Epithelial cell of esophagus (primary cell): Measurements from ENCODE around the gene KIAA0319L.

Experiments
- DNase-seq: peaks from one replicate; pipeline ENCODE4 v3.0.0; 2010; ENCODE audit warnings: low read depth
- H3K4me3 ChIP-seq: 2 replicates; pipeline ENCODE4 v1.5.1; 2011; ENCODE audit warnings: mild to moderate bottlenecking, low read length, control low read depth
- CTCF ChIP-seq: IDR thresholded peaks from 2 replicates; pipeline ENCODE4 v1.5.1; 2011; ENCODE audit warnings: low read depth, mild to moderate bottlenecking, low read length, control low read depth, inconsistent platforms; ENCODE audit not compliant: insufficient read depth; ENCODE audit errors: missing control alignments

Gene KIAA0319L

DNA sequence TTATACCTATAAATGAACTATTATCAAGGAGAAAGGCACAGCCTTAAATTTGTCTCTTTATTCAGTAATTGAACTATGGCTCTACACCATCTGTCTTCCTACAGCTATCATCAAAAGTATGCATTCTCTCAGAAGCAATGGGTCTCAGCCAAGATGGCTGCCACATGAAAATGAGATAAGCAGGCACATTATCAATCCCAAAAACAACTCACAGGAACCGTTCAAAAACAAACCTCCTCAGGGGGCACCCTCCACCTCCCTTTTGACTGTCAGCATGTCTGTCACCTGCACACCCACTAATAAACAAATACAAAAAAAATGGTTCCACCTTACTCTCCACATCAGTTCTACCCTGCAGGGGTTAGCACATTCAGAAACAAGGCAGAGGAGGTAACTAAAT is 23.6 kb downstream of the KIAA0319L start:
- TF ChIP-seq CTCF = no peak
- H3K4me3 ChIP-seq = no peak overlapping the region
- DNase-seq = no peak

GRCh38 chr1:35532497-35533223 is 24.5 kb downstream of the KIAA0319L start:
- H3K4me3 ChIP-seq = no peak overlapping the region
- no peak for DNase-seq
- TF ChIP-seq CTCF = no peak

GRCh38 chr1:35531368-35531767 is 25.8 kb downstream of the KIAA0319L start:
- TF ChIP-seq CTCF = no peak
- DNase-seq = no peak

DNA sequence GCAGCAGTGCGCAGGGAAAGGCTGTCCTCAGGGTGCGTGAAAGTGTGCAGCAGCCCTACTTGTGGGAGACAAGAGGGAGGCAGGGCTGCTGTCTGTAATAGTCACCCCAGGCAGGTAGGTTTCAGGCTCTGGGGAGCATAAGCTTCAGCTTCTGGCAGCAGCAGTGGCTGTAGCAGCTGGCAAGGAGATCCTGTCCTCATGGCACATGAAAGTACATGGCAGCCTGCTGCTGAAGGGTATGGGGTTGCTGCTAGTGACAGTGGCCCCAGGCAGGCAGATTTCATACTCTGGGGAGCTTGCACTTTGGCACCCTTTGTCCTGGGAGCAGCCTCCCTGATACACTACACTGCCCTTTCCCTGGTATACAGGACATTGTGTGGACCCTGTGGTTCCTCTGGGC is 26.3 kb downstream of the KIAA0319L start:
- TF ChIP-seq CTCF = no peak
- no peak for DNase-seq
- H3K4me3 ChIP-seq = no peak overlapping the region

More at GRCh38 chr1:35531368-35531767, 25.8 kb downstream of the KIAA0319L start:
- no peak overlapping the region for H3K4me3 ChIP-seq

- H3K4me3 ChIP-seq = no peak overlapping the region
- DNase-seq = no peak
- TF ChIP-seq CTCF = no peak
Observed at GRCh38 chr1:35530168-35530567, 27.0 kb downstream of the KIAA0319L start.

DNA sequence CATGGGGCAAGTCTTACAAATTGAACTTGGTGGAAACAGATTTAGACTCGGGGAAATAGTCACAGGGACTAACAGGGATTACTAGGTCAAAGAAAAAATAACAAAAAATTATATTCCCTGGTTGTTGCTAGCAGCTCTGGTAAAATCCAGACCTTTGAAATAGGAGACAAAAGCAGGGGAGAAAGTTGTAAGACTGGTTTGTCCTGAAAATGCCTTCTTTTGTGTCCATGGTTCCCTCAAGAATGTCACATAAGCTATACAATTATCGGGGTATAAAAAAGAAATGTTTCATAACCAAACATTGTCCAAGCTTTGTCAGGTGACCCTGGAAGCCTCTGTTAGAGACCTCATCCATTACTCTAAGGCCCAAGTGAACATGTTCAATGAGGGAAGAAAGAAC is 33.1 kb downstream of the KIAA0319L start:
- DNase-seq = peak; percentile 57
- no peak overlapping the region for H3K4me3 ChIP-seq
- no peak for TF ChIP-seq CTCF

DNA sequence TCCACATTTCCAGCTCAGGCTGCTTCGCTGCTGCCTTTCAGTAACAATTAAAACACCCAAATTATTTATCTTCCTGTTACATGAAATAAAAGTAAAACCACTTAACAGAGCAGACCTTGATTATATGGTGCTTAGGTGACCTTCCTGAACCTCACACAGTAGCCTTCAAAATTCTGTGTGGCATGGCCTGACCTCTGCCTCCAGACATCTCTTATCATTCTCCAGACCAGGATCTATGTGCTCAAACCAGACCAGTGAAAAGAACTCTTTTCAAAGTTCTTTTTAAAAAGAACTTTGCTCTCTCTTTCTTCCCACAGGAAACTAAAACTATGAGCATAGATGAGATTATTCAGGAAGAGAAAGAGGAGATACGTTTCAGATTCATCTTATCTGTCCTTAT is 37.8 kb downstream of the KIAA0319L start:
- DNase-seq = no peak
- no peak for TF ChIP-seq CTCF
- no peak overlapping the region for H3K4me3 ChIP-seq
